ENCODE results near the gene AHNAK. TPM values are rescaled to one million over a fixed set of nuclear protein-coding genes. Genes with fewer than 3 reads are reported as not detected.
"Not testable (repeated sequence)": the region's sequence is repeated elsewhere in the genome, so short reads cannot be mapped to it uniquely, and the experiment has no call there.

Gene AHNAK
- total RNA-seq, 2 donors from 2014 or later: 155 to 336 TPM

GRCh38 chr11:62505440-62506091 is 41.0 kb downstream of the AHNAK start:
- Mint-ChIP-seq H3K4me3 (no peak overlapping the region), H3K36me3 (ENCODE audit: low read depth) (no peaks in the 10 kb centered on the region), H3K9me3 (no peaks in the 10 kb centered on the region), H3K4me1 (no peaks in the 10 kb centered on the region), H3K27me3 (no peaks in the 10 kb centered on the region), H3K27ac (no peak overlapping the region)
- ATAC-seq (replicated peaks): no peak

GRCh38 chr11:62505059-62505439 is 41.6 kb downstream of the AHNAK start:
- no peaks in the 10 kb centered on the region for H3K4me1 Mint-ChIP-seq
- no peak for ATAC-seq (replicated peaks)
- H3K27ac Mint-ChIP-seq: peak overlapping the region; percentile 8
- no peak overlapping the region for H3K4me3 Mint-ChIP-seq
- no peaks in the 10 kb centered on the region for H3K27me3 Mint-ChIP-seq
- H3K36me3 Mint-ChIP-seq (ENCODE audit: low read depth): no peaks in the 10 kb centered on the region
- no peaks in the 10 kb centered on the region for H3K9me3 Mint-ChIP-seq

GRCh38 chr11:62504158-62504973 is 42.2 kb downstream of the AHNAK start:
- Mint-ChIP-seq H3K27me3 (no peaks in the 10 kb centered on the region), H3K9me3 (no peaks in the 10 kb centered on the region), H3K27ac (peak overlapping the region; percentile 8), H3K4me3 (no peak overlapping the region), H3K4me1 (no peaks in the 10 kb centered on the region), H3K36me3 (ENCODE audit: low read depth) (no peaks in the 10 kb centered on the region)
- no peak for ATAC-seq (replicated peaks)

GRCh38 chr11:62502030-62502730 is 44.4 kb downstream of the AHNAK start:
- no peak overlapping the region for H3K4me3 Mint-ChIP-seq
- H3K9me3 Mint-ChIP-seq: no peaks in the 10 kb centered on the region
- no peak for ATAC-seq (replicated peaks)
- no peaks in the 10 kb centered on the region for H3K27me3 Mint-ChIP-seq
- H3K4me1 Mint-ChIP-seq: no peaks in the 10 kb centered on the region
- no peaks in the 10 kb centered on the region for H3K36me3 Mint-ChIP-seq (ENCODE audit: low read depth)
- H3K27ac Mint-ChIP-seq: no peak overlapping the region

- H3K36me3 Mint-ChIP-seq (ENCODE audit: low read depth): no peaks in the 10 kb centered on the region
- H3K9me3 Mint-ChIP-seq: no peaks in the 10 kb centered on the region
- H3K4me3 Mint-ChIP-seq: no peak overlapping the region
- no peaks in the 10 kb centered on the region for H3K27me3 Mint-ChIP-seq
- no peaks in the 10 kb centered on the region for H3K4me1 Mint-ChIP-seq
- ATAC-seq (replicated peaks): no peak
- no peak overlapping the region for H3K27ac Mint-ChIP-seq
Measured at GRCh38 chr11:62501432-62501891, 45.1 kb downstream of the AHNAK start.

- Mint-ChIP-seq H3K27ac (peak overlapping the region; percentile 54), H3K4me1 (no peaks in the 10 kb centered on the region), H3K9me3 (no peaks in the 10 kb centered on the region), H3K36me3 (ENCODE audit: low read depth) (no peaks in the 10 kb centered on the region), H3K27me3 (no peaks in the 10 kb centered on the region), H3K4me3 (no peak overlapping the region)
- ATAC-seq (replicated peaks): no peak
Measured at GRCh38 chr11:62500650-62501030, 46.0 kb downstream of the AHNAK start.

- H3K4me1 Mint-ChIP-seq: no peaks in the 10 kb centered on the region
- no peaks in the 10 kb centered on the region for H3K36me3 Mint-ChIP-seq (ENCODE audit: low read depth)
- H3K27ac Mint-ChIP-seq: peak overlapping the region; percentile 54
- no peaks in the 10 kb centered on the region for H3K9me3 Mint-ChIP-seq
- no peak for ATAC-seq (replicated peaks)
- H3K27me3 Mint-ChIP-seq: no peaks in the 10 kb centered on the region
- no peak overlapping the region for H3K4me3 Mint-ChIP-seq
Measured at GRCh38 chr11:62499944-62500649, 46.5 kb downstream of the AHNAK start.

GRCh38 chr11:62499311-62499943 is 47.2 kb downstream of the AHNAK start:
- not testable (repeated sequence) for H3K4me1 Mint-ChIP-seq; H3K36me3 Mint-ChIP-seq (ENCODE audit: low read depth); H3K9me3 Mint-ChIP-seq; H3K27me3 Mint-ChIP-seq; H3K4me3 Mint-ChIP-seq; ATAC-seq (replicated peaks)
- H3K27ac Mint-ChIP-seq: peak overlapping the region; percentile 54

- Mint-ChIP-seq H3K9me3 (no peaks in the 10 kb centered on the region), H3K27me3 (no peaks in the 10 kb centered on the region), H3K36me3 (ENCODE audit: low read depth) (no peaks in the 10 kb centered on the region), H3K4me3 (no peak overlapping the region), H3K4me1 (no peaks in the 10 kb centered on the region), H3K27ac (no peak overlapping the region)
- no peak for ATAC-seq (replicated peaks)
Measured at GRCh38 chr11:62498492-62499286, 47.9 kb downstream of the AHNAK start.

- no peak for ATAC-seq (replicated peaks)
- Mint-ChIP-seq H3K27me3 (no peaks in the 10 kb centered on the region), H3K36me3 (ENCODE audit: low read depth) (no peaks in the 10 kb centered on the region), H3K27ac (no peak overlapping the region), H3K4me1 (no peaks in the 10 kb centered on the region), H3K9me3 (no peaks in the 10 kb centered on the region), H3K4me3 (no peak overlapping the region)
Measured at GRCh38 chr11:62498031-62498430, 48.6 kb downstream of the AHNAK start.

- H3K4me1 Mint-ChIP-seq: no peaks in the 10 kb centered on the region
- H3K36me3 Mint-ChIP-seq (ENCODE audit: low read depth): no peaks in the 10 kb centered on the region
- no peaks in the 10 kb centered on the region for H3K27me3 Mint-ChIP-seq
- no peak overlapping the region for H3K4me3 Mint-ChIP-seq
- no peaks in the 10 kb centered on the region for H3K9me3 Mint-ChIP-seq
- peak; percentile 76 for ATAC-seq (replicated peaks)
- H3K27ac Mint-ChIP-seq: no peak overlapping the region
Measured at GRCh38 chr11:62497132-62497801, 49.3 kb downstream of the AHNAK start.

- no peaks in the 10 kb centered on the region for H3K27me3 Mint-ChIP-seq
- ATAC-seq (replicated peaks): no peak
- no peaks in the 10 kb centered on the region for H3K4me1 Mint-ChIP-seq
- no peak overlapping the region for H3K4me3 Mint-ChIP-seq
- H3K36me3 Mint-ChIP-seq (ENCODE audit: low read depth): no peaks in the 10 kb centered on the region
- no peaks in the 10 kb centered on the region for H3K9me3 Mint-ChIP-seq
- H3K27ac Mint-ChIP-seq: no peak overlapping the region
Measured at GRCh38 chr11:62496676-62497075, 49.9 kb downstream of the AHNAK start.

- H3K27me3 Mint-ChIP-seq: no peaks in the 10 kb centered on the region
- H3K9me3 Mint-ChIP-seq: no peaks in the 10 kb centered on the region
- no peak overlapping the region for H3K4me3 Mint-ChIP-seq
- H3K27ac Mint-ChIP-seq: no peak overlapping the region
- no peaks in the 10 kb centered on the region for H3K4me1 Mint-ChIP-seq
- ATAC-seq (replicated peaks): no peak
- no peaks in the 10 kb centered on the region for H3K36me3 Mint-ChIP-seq (ENCODE audit: low read depth)
Measured at GRCh38 chr11:62494246-62494645, 52.4 kb downstream of the AHNAK start.
